ENCODE results near the gene ABTB1.

DNA sequence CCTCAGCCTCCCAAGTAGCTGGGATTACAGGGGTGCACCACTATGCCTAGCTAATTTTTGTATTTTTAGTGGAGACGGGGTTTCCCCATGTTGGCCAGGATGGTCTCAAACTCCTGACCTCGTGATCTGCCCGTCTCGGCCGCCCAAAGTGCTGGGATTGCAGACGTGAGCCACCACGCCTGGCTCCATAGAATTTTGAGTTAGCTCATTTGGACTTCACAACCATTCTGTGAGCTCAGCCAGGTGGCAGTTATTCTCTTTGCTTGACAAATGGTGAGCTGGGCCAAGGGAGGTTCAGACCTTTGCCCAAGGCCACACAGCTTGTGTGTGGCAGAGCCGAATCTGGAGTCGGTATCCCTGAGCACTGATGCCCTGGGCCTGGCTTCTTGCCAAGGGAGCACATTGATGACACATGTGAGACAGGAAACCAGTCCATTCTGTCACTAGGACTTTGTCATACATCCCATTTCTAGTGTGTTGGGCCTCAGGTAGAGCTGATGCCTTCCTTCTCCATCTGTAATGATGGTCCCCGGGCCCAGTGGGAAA is 26.2 kb upstream of the ABTB1 start:
- TF ChIP-seq TAF1 (IDR thresholded peaks at IDR 0.05; ENCODE audit: low read depth, low read length) (no peak), POU2F2 (IDR thresholded peaks at IDR 0.05; ENCODE audit: low read depth, low read length) (no peak), POLR2AphosphoS5 (IDR thresholded peaks at IDR 0.05; ENCODE audit: low read depth, low read length) (no peak), SPI1 (IDR thresholded peaks at IDR 0.05; ENCODE audit: low read depth, low read length) (no peak), POLR2A (IDR thresholded peaks at IDR 0.05; ENCODE audit: low read depth, low read length) (no peak)

All from GM12891 (cell line).